H1 (cell line): ENCODE results near the gene MPND. TPM values are rescaled to one million over a fixed set of nuclear protein-coding genes. Genes with fewer than 3 reads are reported as not detected.

Experiments used
- EP300 ChIP-seq, 2 experiments: IDR thresholded peaks; 1 replicate in 1 of 2; 2 replicates in 1 of 2; pipeline ENCODE4 v1.6.1; 2011 to 2012; ENCODE audit warnings: low read depth in 2 of 2, low read length in 2 of 2, mild to moderate bottlenecking in 2 of 2, borderline replicate concordance in 1 of 2, inconsistent platforms in 1 of 2, moderate library complexity in 1 of 2
- FOSL1 ChIP-seq: IDR thresholded peaks from 2 replicates; pipeline ENCODE4 v1.6.1; 2011; ENCODE audit warnings: mild to moderate bottlenecking, low read depth, low read length, moderate library complexity; ENCODE audit not compliant: insufficient read depth
- GTF2F1 ChIP-seq: IDR thresholded peaks from 2 replicates; pipeline ENCODE4 v1.6.1; 2012; ENCODE audit warnings: low read depth, low read length, improper control_type of control experiment, borderline replicate concordance
- RXRA ChIP-seq: IDR thresholded peaks from 2 replicates; pipeline ENCODE4 v1.6.1; 2011; ENCODE audit warnings: low read depth, mild to moderate bottlenecking, low read length, moderate library complexity; ENCODE audit not compliant: insufficient read depth
- SP1 ChIP-seq: IDR thresholded peaks from 2 replicates; pipeline ENCODE4 v1.6.1; 2011; ENCODE audit warnings: low read depth, low read length
- TAF7 ChIP-seq: optimal IDR thresholded peaks from 2 replicates; pipeline ENCODE3; 2011; ENCODE audit warnings: low read depth, mild to moderate bottlenecking, inconsistent platforms, low read length, moderate library complexity, borderline replicate concordance
- TBP ChIP-seq: IDR thresholded peaks from 2 replicates; pipeline ENCODE4 v1.6.1; 2011; ENCODE audit warnings: low read depth, low read length, improper control_type of control experiment
- polyA plus RNA-seq, 7 experiments: library from polyadenylated mRNA; depleted of rRNA in 3 of 7; stranded (reverse) in 5 of 7; unstranded in 2 of 7; fragments of >200 nt in 5 of 7; fragments of 200-250 nt in 2 of 7; gene quantifications; 1 replicate in 5 of 7; 2 replicates in 1 of 7; 4 replicates in 1 of 7; pipeline versions ENCODE4 v1.2.1 to v1.2.3, GENCODE V29; 2011 to 2013; ENCODE audit warnings: missing spikeins in 2 of 7, mixed read lengths in 2 of 7
- total RNA-seq: library from RNA; stranded (reverse); fragmentation: NEBNext Ultra II Directional; extraction: Animal tissue kit (Norgen Biotek cat#: 25700); gene quantifications from 2 replicates; pipeline ENCODE4 v1.2.1, GENCODE V29; 2021

The MPND gene
- total and polyA plus RNA-seq, 2 of the 8 experiments (the other 6 are each of a cell fraction or from before 2014, with no cell fraction given) = 22.9 to 27.7 TPM

DNA sequence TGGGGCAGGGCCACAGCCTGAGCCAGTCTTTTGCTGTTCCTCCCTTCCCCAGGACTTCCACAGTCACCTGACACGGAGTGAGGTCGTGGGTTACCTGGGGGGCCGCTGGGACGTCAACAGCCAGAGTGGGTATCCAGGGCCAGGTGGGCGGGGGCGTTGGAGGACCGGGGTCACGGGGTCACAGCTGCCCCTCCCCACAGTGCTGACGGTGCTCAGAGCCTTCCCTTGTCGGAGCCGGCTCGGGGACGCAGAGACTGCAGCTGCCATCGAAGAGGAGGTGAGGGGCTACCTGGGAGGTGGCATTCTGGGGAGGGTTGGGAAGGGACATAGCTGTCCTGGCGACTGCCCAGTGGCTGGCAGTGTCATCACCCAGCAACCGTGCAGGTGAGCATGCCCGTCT lies 11.5 kb downstream of the MPND start (continued):
- TF ChIP-seq SP1 = no peak
- TF ChIP-seq FOSL1 = no peak
- TF ChIP-seq RXRA = no peak
- no peak for TF ChIP-seq TAF7
- no peak for TF ChIP-seq TBP
- TF ChIP-seq GTF2F1 = no peak
- TF ChIP-seq EP300 (IDR thresholded peaks at IDR 0.05; ENCODE audit: borderline replicate concordance in 1 of 2, low read depth in 2 of 2, low read length in 2 of 2) = no peak
- TF ChIP-seq, all 59 proteins: peak for 0
